GM21576 (cell line): ENCODE data around the gene SUPT3H.

Experiments used
- ATAC-seq: cut with Tn5 transposase; IDR thresholded peaks from one replicate; pipeline ENCODE4 v1.9.1; 2021; ENCODE audit warnings: mild to moderate bottlenecking, moderate library complexity; ENCODE audit not compliant: unreplicated experiment

Gene SUPT3H

GRCh38 chr6:45265246-45265645 lies 112.5 kb downstream of the SUPT3H start:
- ATAC-seq = no peak

GRCh38 chr6:45260696-45261095 lies 117.0 kb downstream of the SUPT3H start:
- no peak for ATAC-seq

- no peak for ATAC-seq
Measured at GRCh38 chr6:45256697-45257695, 120.7 kb downstream of the SUPT3H start.

GRCh38 chr6:45255434-45255833 lies 122.3 kb downstream of the SUPT3H start:
- ATAC-seq = no peak

- no peak for ATAC-seq
Measured at GRCh38 chr6:45254253-45254652, 123.5 kb downstream of the SUPT3H start.

GRCh38 chr6:45253453-45253852 lies 124.3 kb downstream of the SUPT3H start:
- no peak for ATAC-seq

DNA sequence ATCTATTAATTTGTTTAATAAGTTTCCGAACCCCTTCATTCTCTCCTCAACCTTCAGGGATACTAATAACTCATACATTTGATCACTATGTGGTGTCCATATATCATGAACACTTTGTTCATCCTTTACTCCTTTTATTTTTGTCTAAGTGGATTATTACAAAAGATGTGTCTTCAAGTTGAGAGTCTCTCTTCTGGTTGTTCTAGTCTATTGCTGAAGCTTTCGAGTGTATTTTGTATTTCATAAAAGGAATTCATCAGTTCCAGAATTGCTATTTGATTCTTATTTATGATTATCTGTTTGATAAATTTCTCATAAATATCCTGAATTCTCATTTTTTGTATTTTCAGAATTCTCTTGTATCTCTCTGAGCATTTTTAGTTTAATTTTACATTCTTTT lies 146.1 kb downstream of the SUPT3H start:
- ATAC-seq = no peak

DNA sequence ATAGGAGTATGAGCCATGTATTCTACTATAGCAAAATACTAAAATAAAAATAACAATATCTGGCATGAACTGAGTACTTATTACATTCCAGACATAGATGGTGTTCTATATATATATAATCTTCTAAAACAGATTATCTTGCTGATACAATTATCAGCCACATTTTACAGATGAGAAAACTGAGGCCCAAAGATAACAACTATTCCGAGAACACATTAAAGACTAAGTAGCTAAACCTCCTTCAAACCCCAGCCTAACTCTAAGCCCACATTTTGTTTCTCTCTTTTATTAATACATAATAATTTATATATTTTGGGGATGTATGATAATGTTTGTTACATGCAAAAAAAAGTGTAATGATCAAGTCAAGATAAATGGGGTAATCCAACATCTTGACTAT lies 148.3 kb downstream of the SUPT3H start:
- ATAC-seq = no peak

GRCh38 chr6:45226081-45226480 lies 151.7 kb downstream of the SUPT3H start:
- no peak for ATAC-seq

- ATAC-seq = no peak
Measured at GRCh38 chr6:45222380-45222779, 155.4 kb downstream of the SUPT3H start.

DNA sequence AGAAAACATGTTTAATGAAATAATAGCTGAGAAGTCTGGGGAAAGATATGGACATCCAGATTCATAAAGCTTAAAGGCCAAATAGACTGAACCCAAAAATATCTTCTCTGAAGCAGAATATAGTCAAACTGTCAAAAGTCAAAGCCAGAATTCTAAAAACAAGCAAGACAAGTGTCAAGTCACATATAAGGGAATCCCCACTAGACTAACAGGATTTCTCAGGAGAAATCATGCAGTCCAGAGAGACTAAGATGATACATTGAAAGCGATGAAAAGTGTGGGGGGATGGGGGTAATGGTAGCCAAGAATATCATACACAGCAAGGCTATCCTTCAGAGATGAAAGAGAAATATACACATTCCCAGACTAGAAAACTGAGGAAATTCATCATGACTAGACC lies 162.0 kb downstream of the SUPT3H start:
- ATAC-seq = no peak

GRCh38 chr6:45212976-45213375 lies 164.8 kb downstream of the SUPT3H start:
- no peak for ATAC-seq

- ATAC-seq = no peak
Measured at GRCh38 chr6:45209762-45210161, 168.0 kb downstream of the SUPT3H start.

DNA sequence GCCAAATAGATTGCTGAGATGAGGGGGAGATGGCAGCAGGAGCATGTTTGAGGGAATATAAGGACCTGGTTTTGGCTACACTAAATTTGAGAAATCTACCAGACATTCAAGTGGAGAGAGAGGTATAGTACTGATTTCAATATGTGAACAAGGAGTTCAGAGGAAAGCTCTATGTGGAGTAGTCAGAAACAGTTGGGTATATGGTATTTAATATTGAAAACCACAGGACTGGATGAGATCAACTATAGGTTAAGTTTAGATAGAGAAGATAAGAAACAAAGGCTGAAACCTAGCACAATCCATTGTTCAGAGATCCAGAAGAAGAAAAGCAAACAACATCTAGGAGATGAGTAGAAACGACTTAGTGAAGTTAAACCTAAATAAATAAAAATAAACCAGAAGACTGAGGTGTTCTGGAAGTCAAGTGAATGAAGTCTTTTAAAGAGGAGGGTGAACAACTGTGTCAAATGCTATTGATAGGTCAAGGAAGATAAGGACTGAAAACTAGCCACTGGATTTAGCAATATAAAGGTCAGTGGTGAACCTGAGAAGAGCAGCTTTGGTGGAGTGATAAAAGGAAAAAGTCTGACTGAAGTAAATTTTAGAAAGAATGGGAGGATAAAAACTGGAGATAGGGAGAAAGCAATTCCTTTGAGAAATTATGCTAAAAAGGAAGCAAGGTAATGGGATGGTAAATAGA lies 170.8 kb downstream of the SUPT3H start:
- ATAC-seq = no peak

DNA sequence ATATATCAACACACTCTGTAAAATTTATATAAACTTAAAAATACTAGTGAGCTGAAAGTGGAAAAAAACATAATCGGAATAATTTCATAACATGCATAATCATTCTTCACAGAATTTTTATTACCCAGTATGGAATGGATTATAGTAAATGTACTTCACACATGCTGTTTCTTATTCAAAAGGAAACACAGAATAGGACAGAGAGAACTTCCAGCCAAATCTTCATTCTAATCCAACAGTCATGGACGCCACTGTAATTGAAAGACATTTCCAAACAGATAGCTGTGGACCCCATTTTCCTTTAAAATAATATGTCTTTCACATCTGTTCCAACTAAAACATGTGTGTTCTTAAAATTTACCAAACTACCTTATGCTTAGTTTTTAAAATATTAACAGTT lies 176.2 kb downstream of the SUPT3H start:
- ATAC-seq = no peak

GRCh38 chr6:45200510-45200909 lies 177.2 kb downstream of the SUPT3H start:
- no peak for ATAC-seq

DNA sequence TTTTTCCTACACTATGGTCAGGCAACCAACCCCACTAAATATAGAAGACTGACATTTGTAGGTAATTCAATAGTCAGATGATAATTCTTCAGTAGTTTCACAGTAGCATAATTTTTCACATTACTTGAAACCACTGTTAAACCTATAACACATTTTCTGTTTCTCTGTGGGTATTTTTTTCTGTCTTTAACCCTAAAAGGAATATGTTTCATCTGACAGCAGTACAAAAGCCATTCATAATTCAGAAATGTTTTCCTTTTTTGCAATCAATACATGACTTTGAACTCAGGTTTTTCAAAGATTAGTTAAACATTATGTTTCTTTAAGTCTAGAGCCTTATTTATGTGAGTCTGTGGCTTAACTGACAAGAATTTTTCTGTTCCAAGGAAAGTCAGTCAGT lies 178.2 kb downstream of the SUPT3H start:
- ATAC-seq = no peak

GRCh38 chr6:45196121-45196520 lies 181.6 kb downstream of the SUPT3H start:
- no peak for ATAC-seq

- ATAC-seq = no peak
Measured at GRCh38 chr6:45195137-45195536, 182.6 kb downstream of the SUPT3H start.

DNA sequence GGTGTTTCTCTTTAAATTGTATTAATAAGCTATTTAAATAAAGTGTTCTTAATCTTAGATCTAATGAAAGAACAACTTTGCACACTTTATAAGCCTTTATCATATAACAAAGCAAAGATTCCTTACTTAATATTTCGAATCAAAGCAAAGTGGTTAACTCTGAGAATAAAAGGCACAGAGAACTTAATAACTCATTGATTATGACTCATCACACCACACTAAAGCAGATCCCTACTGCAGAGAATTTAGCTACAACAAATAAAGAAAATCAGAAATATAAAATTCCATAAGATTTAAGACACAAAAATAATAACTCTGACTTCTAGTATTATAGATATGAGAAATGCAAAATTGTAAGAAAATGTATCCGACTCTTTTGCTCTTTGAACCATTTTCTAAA lies 185.2 kb downstream of the SUPT3H start:
- no peak for ATAC-seq

DNA sequence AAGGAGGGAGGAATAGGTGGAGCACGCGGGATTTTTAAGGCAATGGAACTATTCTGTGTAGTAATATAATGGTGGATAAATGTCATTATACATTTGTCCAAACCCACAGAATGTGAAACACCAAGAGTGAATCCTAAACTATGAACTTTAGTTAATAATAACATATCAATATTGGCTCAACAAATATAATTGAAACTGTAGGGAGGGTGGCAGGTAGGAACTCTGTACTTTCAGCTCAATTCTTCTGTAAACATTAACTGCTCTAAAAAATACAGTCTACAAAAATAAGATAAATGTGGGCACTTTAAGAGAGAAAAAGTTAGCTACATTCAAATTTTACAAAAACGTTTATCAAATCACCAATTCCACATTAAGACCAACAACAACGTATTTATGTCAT lies 186.3 kb downstream of the SUPT3H start:
- ATAC-seq = no peak

GRCh38 chr6:45187836-45188235 lies 189.9 kb downstream of the SUPT3H start:
- ATAC-seq = no peak
